ENCODE results near the gene SLC8A3. TPM values are rescaled to one million over a fixed set of nuclear protein-coding genes. Genes with fewer than 3 reads are reported as not detected.

Gene SLC8A3
- total and polyA plus RNA-seq, 2 of the 13 experiments (the other 11 are each of a cell fraction or from before 2014, with no cell fraction given): 0.01 to 0.02 TPM

DNA sequence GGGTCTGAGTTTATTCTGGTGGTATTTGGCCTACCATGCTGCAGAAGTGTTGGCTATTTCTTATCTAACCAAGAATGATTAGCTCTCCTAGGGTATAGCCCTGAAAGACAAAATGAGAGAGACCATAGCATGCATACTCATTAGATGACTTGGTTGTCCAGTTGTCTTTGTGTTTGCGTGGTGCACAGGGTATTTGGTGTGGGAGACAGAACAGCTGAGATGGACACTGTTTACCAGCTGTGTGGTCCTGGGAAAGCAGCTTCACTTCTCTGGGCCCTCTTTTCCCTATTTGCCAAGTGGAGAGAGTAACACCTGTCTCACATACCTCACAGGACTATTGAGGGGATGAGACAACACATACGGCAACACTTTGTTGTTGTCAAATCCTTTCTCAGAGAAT, 95.6 kb downstream of the SLC8A3 start (continued):
- TF ChIP-seq POLR2AphosphoS5 (IDR thresholded peaks at IDR 0.05; ENCODE audit: low read depth, low read length) (no peak), JARID2 (CRISPR knock-in tag; IDR thresholded peaks at IDR 0.05; ENCODE audit: insufficient replicate concordance) (no peak), ZNF12 (CRISPR knock-in tag; IDR thresholded peaks at IDR 0.05) (no peak), ZFP36 (IDR thresholded peaks at IDR 0.05; ENCODE audit: borderline replicate concordance, low read depth, low read length, partially characterized antibody) (no peak), GABPB1 (CRISPR knock-in tag; IDR thresholded peaks at IDR 0.05) (no peak), ZNF703 (CRISPR knock-in tag; IDR thresholded peaks at IDR 0.05; ENCODE audit: borderline replicate concordance) (no peak)

DNA sequence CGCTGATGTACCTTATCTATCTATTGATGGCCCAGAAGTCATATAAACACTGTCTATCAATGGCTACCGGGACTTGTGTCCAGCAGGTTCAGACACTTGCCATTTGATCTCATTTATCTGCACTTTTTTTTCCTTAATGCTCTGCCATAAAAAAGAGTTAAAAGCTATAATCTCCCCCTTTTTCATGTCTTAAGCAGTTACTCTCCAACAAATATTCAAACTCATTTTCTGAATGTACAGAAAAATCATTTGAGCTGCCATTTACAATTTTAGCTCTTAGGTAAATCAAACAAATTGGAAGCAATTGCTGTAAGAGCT, 101.4 kb downstream of the SLC8A3 start:
- in situ Hi-C loops (cut with HindIII; ENCODE audit: extremely low pct_ligation_motif_present, low pct_unique_long_range_greater_than_20kb): loop anchor here (25.0 kb wide), 1 partner anchor 475 kb away; no protein-coding TSS in a partner anchor
- BruUV-seq (replicated peaks): no TSS peak

More for the DNA sequence above, 101.4 kb downstream of the SLC8A3 start:
- no peak for DNase-seq (ENCODE audit: low spot score)
- no peak for ATAC-seq
- no peak for FAIRE-seq
- H2AFZ ChIP-seq (ENCODE audit: low read length): no peak overlapping the region
- no peaks in the 10 kb centered on the region for H3K36me3 ChIP-seq (replicated peaks in 1 of 2; ENCODE audit: control insufficient read depth in 1 of 2, insufficient read depth in 2 of 2, low read length in 2 of 2)
- H3K4me2 ChIP-seq (ENCODE audit: low read depth, low read length): no peak overlapping the region
- TF ChIP-seq TOE1 (CRISPR knock-in tag; IDR thresholded peaks at IDR 0.05) (no peak), ZC3H4 (CRISPR knock-in tag; IDR thresholded peaks at IDR 0.05; ENCODE audit: borderline replicate concordance) (no peak), CREM (IDR thresholded peaks at IDR 0.05) (no peak), CREM (CRISPR knock-in tag; IDR thresholded peaks at IDR 0.05) (no peak), HHEX (CRISPR knock-in tag; IDR thresholded peaks at IDR 0.05) (no peak)
- no peak overlapping the region for H3K4me3 ChIP-seq (replicated peaks in 1 of 3; ENCODE audit: insufficient read depth in 1 of 3, low read depth in 2 of 3, low read length in 3 of 3)
- intact Hi-C loops (cut with micrococcal nuclease; ENCODE audit: unreplicated experiment): loop anchor here (1.0 kb wide), 1 partner anchor 231 kb away; no protein-coding TSS in a partner anchor
- 0% methylated on average over 2 of the region's 2 CpGs for WGBS (ENCODE audit: low lambda C conversion rate)
- POLR2A ChIA-PET: no interaction called here
- no peaks in the 10 kb centered on the region for H4K20me1 ChIP-seq (ENCODE audit: insufficient read depth, low read length)
- CTCF ChIA-PET (ENCODE audit: low intra/inter-chr PET ratio, low total read pairs): interaction anchor here (1.0 to 2.5 kb wide), 3 partner anchors 230 to 482 kb away, joined by 3 to 26 read pairs (median 6); no protein-coding TSS in a partner anchor
- H3K9ac ChIP-seq (ENCODE audit: insufficient read depth, low read depth, low read length): no peak overlapping the region
- H3K27ac ChIP-seq (ENCODE audit: extremely low read length, insufficient read depth, low read length): no peak overlapping the region
- no peaks in the 10 kb centered on the region for H3K9me3 ChIP-seq (ENCODE audit: low read length)
- H3K79me2 ChIP-seq (ENCODE audit: insufficient read depth, low read length): no peaks in the 10 kb centered on the region
- no peaks in the 10 kb centered on the region for H3K4me1 ChIP-seq (ENCODE audit: insufficient read depth, low read length)
- peaks cover 0 to 1% of the 10 kb centered on the region in 2 experiments; a peak in 3 of 5 replicates for H3K27me3 ChIP-seq (ENCODE audit: control insufficient read depth in 1 of 2, insufficient read depth in 2 of 2, low read length in 2 of 2)
